HG02571 (cell line): ENCODE results near the gene BABAM2.
"Not testable (repeated sequence)": the region's sequence is repeated elsewhere in the genome, so short reads cannot be mapped to it uniquely, and the experiment has no call there.

Source experiments
- ATAC-seq: cut with Tn5 transposase; IDR thresholded peaks from one replicate; pipeline ENCODE4 v1.9.1; 2021; ENCODE audit warnings: mild to moderate bottlenecking, moderate library complexity; ENCODE audit not compliant: unreplicated experiment

The BABAM2 gene

GRCh38 chr2:27968957-27969356 lies 78.4 kb downstream of the BABAM2 start:
- ATAC-seq: not testable (repeated sequence)

- no peak for ATAC-seq
Observed at GRCh38 chr2:27972311-27972710, 81.8 kb downstream of the BABAM2 start.

GRCh38 chr2:27973592-27973991 lies 83.1 kb downstream of the BABAM2 start:
- no peak for ATAC-seq

GRCh38 chr2:27976308-27976707 lies 85.8 kb downstream of the BABAM2 start:
- no peak for ATAC-seq

- no peak for ATAC-seq
Observed at GRCh38 chr2:27977731-27978312, 87.3 kb downstream of the BABAM2 start.

- ATAC-seq: not testable (repeated sequence)
Observed at GRCh38 chr2:27978761-27979160, 88.2 kb downstream of the BABAM2 start.

GRCh38 chr2:27980242-27980641 lies 89.7 kb downstream of the BABAM2 start:
- no peak for ATAC-seq

GRCh38 chr2:27984153-27984552 lies 93.6 kb downstream of the BABAM2 start:
- ATAC-seq: no peak

- ATAC-seq: no peak
Observed at GRCh38 chr2:27988306-27988705, 97.8 kb downstream of the BABAM2 start.

GRCh38 chr2:27988718-27989117 lies 98.2 kb downstream of the BABAM2 start:
- ATAC-seq: no peak

GRCh38 chr2:27989149-27989548 lies 98.6 kb downstream of the BABAM2 start:
- no peak for ATAC-seq

- no peak for ATAC-seq
Observed at GRCh38 chr2:27990030-27990590, 99.6 kb downstream of the BABAM2 start.

- ATAC-seq: no peak
Observed at GRCh38 chr2:27991146-27991545, 100.6 kb downstream of the BABAM2 start.

- no peak for ATAC-seq
Observed at GRCh38 chr2:27992787-27993401, 102.4 kb downstream of the BABAM2 start.

GRCh38 chr2:27993402-27993787 lies 102.9 kb downstream of the BABAM2 start:
- ATAC-seq: no peak

GRCh38 chr2:27993950-27994728 lies 103.6 kb downstream of the BABAM2 start:
- no peak for ATAC-seq

- ATAC-seq: no peak
Observed at GRCh38 chr2:27996156-27996922, 105.8 kb downstream of the BABAM2 start.

GRCh38 chr2:28000287-28000686 lies 109.8 kb downstream of the BABAM2 start:
- no peak for ATAC-seq

- no peak for ATAC-seq
Observed at GRCh38 chr2:28002181-28002580, 111.7 kb downstream of the BABAM2 start.

GRCh38 chr2:28004086-28004485 lies 113.6 kb downstream of the BABAM2 start:
- no peak for ATAC-seq

GRCh38 chr2:28009732-28010131 lies 119.2 kb downstream of the BABAM2 start:
- ATAC-seq: no peak
